NCI-H510A (cell line): ENCODE data around the gene RPL28.

Source experiments
- DNase-seq: peaks from one replicate; lab custom pipeline; 2025; lab: John Stamatoyannopoulos, UW

RPL28 gene

DNA sequence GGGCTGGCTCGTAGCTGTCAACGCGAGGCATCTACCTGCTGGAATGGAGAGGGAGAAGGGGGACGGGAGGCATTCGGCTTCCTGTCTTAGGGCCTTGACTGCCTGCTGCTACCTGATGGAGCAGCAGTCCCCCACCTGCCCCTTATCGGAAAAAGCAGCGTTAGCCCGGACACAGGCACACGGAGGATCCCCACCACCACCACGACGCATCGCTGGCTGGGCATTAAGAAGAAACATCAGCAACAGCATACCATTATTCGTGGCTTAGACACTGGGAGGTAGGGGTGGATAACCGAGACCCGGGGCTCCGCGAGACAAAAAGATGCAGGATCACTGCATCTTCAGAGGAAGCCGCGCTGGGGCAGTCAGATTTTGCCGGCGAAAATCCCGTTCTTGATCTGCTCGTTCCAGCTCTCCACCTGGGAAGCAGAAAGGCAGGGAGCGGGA lies 32.4 kb upstream of the RPL28 start:
- no peak for DNase-seq

DNA sequence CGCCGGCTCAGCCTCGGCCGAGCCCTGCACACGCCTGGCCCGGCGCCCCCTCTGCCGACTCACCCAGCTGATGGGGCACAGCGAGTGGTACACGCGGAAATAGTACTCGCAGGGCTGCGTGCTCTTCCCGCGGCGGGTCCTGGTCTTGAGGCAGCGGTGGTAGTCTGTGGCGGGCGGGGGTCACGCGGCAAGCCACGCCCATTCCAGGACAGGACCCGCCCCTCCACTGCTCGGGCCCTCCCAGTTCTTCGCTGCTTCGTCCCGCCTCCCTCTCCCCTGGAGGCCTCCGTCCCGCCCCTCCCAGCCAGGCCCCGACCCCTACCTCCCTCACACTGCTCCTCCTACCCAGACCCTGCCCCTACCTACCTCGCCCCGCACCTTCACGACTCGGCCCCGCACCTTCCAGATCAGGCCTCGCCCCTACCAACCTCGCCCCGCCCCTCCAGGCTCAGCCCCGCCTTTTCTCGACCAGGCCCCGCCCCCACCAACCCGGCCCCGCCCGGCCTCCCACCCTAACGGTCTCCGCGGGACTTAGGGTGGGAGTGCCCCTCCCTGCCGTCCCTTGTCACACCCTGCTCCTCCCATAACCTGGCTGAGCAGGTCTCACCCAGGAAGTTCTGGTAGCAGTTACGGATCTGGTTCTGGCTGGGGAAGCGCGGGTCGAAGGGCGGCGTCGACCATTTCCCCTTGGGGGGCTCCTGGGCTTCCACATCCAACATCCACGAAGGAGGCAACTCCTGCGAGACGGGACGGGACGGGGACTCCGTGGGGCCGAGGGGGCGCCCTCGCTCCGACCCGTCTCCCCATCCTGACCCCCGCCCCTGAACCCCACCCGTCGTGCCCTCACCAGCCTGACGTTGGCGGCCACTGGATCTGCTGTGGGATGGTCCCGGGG lies 31.7 kb upstream of the RPL28 start:
- no peak for DNase-seq

DNA sequence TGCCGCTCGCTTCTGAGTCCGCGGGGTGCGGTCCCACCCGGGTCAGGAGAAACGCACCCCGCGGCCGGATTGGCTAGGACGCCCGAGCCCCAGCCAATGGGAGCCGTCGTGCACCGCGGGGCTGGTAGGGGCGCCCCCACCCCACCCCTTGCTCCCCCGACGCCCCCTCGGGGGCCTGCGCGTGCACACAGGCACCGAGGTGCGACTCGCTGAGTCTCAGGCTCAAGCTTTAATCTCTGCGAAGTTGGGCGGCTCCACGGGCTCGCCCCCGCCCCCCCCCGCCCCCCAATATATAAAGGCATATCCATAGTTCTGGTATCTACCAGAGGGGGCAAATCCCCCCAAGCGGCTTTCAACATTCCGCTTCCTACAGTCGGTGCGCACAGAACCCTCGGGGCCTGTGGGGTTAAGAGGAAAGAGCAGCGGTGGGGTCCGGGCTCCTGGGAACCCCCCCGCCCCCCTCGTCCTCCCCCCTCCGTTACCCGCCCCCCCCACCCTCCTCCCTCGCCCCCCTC lies 31.0 kb upstream of the RPL28 start, which contains the start of gene COX6B2:
TSS of gene COX6B2 (minus strand) at position 22 of the 515 bp plus-strand sequence. CDS start 198 bp downstream, outside the sequence.
- no peak for DNase-seq

DNA sequence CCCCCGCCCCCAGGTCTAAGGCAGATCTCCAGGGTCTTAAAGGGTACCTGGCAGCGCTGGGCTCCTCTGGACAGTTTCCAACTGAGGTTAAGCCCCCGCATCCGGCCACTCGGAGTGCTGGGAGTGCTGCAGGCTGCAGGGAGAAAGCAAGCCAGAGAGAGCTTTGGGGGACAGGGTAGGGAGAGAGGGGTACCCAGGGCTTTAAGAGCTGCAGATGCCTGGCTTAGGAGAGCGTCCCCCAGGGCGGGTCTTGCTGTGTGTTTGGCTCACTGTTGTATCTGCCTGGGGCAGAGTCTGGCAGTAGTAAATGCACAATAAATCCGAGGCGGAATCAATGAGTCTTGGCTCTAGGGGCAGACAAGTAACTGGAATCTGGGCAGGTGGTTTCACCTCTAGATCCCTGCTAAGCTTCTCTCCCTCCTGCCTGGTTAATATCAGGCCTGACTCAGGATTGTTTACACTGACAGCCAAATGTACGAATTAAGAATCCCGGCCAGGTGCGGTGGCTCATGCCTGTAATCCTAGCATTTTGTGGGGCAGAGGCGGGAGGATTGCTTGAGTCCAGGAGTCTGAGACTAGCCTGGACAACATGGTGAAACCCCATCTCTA lies 30.4 kb upstream of the RPL28 start:
- no peak for DNase-seq

DNA sequence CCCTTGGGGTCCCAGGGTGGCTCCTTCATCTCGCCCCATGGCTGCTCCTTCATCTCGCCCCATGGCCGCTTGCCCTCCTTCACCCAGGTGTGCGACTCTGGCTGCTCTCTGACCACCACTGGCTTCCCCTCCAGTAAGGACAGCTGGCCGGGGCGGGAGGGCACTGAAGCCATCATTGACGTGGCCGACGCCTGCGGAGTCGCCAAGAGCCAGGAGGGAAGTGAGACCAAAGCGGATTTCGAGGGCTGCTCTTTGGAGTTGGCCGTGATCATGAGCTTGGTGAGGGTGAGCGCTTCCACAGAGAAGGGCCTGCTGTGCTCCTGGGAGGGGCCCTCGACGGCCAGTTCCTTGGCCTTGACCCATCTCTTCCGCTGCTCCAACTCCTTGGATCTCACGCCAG lies 27.2 kb upstream of the RPL28 start:
- no peak for DNase-seq

DNA sequence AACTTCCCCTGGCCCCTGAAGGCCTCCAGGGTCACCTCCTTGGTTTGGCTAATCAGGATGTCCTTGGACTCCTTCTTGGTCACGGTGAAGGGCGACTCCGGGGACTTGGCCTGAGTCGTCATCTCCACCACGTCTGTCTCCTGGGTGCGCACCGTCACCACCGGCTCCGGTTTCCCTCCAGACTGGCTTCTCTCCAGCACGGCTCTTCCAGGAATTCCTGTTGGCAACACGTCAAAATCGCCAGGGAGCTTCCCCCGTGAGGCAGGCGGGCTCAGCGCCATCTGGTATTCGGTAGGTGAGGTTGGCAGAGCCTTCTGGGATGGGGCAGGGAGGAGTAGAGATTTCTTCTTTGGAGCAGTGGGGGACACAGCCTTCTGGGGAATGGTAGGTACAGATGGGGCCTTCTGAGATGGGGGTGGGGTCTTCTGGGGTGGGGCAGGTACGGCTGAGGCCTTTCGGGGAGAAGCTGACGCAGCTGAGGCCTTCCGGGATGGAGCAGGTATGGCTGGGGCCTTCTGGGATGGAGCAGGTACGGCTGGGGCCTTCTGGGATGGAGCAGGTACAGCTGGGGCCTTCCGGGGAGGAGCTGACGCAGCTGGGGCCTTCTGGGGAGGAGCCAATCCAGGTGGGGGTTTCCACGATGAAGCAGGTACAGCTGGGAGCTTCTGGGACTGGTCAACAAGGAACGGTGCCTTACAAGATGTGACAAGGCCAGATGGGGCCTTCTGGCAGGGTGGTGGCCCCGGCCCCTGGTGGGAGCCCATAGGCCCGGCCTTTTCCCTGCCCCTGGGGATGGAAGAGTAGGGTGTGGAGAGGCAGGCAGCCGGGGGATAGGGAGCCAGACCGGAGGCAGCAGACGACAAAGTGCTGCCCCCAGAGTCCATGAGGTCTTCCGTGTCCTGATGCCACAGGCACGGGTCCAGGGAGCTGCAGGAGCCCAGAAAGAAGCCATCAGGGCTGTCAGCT lies 26.5 kb upstream of the RPL28 start:
- no peak for DNase-seq

DNA sequence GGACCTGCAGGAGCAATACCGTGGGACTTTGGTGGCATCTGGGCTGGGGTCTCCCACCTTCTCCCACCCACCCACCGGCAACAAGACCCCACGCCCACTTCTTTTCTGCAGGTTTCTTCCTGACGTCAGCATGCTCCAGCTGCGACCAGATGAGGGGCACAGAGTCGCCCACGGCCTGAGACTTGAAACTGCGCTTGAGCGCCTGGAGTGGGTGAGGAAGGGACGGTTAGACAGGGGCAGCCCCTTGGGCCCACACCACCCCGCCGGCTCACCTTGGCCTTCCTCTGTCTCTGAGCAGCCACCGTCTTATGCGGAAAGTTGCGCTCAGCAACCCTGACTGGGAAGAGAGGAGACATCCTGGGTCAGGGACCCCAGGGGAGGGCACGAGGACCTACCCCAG lies 24.8 kb upstream of the RPL28 start:
- DNase-seq: no peak

DNA sequence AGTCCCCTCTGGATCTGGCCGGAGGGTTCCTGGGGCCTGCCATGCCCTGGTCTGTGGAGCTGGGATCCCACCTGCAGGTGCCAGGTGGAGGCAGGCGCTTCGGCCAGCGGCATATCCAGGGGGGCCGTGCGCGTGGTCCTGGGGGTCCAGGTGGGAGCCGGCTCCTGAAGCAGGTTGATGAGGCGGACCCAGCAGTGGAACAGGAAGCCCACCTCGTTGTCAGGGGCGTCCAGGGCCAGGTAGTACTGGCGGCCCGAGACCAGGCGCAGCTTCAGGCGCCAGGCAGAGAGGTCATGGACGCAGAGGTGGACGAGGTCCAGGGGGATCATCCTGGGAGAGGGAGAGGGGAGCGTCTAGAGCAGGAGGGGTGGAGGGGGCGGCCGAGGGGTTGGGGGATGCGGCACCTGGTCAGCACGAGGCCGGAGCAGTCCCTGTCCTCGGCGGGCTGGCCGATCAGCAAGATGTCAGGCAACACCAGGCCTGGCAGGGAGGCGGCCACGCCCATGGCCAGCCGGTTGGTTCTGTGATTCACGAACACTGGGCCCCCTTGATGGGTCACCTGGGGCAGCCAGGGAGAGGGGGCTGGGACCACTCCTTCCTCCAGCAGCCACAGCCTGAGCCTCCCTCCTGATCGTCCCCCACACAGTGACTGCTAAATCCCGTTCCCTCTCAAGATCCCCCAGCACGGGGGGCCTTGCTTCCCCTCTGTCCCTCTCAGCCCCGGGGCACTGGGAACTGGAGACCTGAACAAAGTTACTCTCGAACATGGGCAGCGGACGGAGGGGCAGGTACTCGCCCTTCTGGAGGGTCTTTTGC lies 23.4 kb upstream of the RPL28 start:
- no peak for DNase-seq

DNA sequence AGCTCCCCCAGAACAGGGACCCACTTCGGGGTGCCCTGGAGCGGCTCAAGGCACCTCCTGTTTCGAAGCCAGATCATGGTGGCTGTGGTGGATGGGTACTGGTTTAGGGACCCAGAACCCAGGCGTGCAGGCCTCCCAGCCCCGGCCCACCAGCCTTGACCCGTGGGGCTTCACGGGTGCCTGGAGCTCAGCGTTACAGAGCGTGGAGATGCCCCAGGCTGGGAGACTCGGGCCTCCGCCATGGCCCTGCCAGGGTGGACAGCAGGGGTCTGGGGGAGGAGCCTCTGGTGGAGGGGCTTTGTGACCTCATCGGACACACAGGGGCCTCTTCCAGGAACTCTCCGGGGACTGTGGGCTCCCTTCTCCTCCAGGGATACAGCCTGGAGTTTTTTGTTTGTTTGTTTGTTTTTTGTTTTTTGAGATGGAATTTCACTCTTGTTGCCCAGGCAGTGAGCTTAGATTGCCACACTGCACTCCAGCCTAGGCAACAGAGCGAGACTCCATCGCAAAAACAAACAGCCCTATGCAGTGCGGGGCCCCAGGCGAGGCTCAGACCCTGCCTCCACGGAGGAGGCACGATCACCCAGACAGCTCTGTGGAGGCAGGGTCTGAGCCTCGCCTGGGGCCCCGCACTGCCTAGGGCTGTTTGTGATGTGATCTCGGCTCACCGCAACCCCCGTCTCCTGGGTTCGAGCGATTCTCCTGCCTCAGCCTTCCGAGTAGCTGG lies 22.6 kb upstream of the RPL28 start, which contains the start of gene GARIN5B:
TSS of gene GARIN5B (minus strand) at position 271 of the 727 bp plus-strand sequence. CDS start at position 77, 194 bp downstream.
- no peak for DNase-seq

DNA sequence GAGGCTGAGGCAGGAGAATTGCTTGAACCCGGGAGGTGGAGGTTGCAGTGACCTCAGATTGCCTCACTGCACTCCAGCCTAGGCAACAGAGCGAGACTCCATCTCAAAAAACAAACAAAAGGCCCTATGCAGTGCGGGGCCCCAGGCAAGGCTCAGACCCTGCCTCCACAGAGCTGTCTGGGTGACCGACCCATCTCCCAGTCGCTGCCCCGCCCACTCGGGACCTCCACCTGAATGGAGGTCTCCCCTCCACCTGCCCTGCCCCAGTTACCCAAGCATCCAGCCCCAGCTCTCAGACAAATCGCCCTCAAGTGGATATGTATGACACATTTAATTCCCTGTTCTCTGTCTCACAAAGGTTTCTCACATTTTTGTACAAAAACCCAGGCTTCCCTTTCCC lies 20.5 kb upstream of the RPL28 start:
- DNase-seq: no peak

DNA sequence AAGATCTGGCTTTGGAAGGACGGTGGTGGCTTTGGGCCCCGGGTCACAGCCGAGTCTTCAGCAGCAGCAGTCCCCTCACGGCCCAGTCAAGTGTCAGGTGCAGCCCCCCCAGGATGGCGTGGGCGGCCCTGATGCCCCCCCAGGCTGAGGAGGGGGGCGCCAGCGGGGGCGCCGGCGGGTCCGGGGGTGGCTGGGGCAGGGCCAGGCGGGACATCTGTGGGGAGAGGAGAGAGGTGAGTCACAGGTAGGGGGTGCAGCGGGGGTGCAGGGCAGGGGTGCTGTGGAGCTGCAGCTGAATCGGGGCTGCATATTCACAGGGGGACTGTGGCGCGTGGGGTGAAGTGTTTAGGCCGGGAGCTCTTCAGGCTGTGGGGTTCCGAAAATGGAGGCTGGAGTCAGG lies 19.8 kb upstream of the RPL28 start:
- no peak for DNase-seq

DNA sequence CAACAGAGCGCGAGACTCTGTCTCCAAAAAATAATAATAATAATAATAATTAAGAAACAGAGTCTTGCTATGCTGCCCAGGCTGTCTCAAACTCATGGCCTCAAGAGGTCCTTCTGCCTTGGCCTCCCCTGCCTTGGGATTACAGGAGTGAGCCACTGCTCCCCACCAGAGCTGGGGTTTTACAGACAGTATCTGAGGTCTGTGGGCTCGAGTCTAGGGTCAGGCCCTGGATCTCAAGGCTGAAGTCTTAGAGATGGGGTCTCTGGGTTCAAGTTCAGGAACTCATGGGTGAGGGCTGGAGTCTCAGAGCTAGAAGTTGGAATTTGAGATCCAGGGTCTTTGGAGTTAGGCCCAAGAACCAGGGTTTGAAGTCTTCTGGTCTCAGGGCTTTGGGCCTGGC lies 18.9 kb upstream of the RPL28 start:
- DNase-seq: no peak

DNA sequence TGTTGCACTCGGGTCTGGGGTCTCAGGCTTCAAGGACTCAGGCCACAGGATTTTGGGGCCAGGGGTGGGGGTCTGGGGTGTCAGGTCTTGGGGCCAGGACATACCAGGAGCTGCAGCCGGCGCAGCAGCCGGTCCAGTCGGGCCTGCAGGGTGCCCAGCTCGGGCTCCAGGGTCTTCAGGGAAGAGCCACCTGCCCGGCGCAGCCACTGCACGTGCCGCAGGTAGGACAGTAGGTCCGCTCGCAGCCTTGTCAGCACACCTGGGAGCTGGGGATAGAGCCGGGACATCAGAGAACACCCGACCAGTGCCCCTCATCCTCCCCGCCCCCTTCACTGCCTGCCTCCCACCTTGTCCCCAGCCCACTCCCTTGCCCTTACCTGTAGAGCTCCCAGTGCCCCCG lies 17.6 kb upstream of the RPL28 start:
- no peak for DNase-seq

DNA sequence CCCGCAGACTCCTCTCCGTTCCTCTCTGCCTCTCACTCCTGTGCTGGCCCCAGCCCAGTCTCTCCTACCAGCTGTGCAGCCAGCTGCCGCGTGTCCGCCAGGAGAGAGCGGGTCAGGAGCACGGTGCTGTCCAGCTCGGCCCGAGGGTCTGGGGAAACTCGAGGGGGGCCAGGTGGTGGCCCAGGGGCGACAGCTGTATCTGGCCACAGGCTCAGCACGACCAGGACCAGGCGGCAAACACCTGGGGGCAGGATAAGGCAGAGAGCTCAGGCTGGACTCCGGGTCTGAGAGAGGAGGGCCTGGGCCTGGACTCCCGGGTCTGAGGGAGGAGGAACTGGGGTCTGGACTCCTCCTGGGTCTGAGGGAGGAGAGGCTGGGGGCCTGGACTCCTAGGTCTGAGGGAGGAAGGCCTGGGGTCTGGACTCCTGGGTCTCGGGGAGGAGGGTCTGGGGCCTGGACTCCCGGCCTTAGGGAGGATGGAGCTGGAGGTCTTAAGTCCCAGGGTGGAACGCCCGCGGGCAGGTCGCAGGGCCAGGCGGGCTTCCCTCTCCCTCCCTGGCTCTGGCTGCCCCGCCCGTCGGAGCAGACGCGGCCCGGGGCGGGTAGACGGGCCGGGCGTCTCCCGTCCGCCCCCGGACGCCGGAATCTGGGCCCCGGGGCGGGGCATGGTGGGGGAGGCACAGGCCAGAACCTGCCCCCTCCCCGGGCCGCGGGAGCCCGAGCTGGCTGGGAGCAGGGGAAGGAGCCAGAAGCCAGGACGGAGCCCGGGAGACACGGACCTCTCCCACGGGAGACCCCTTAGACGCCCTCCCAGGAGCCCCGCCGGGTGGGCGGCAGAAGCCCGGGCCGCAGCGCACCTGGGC lies 16.8 kb upstream of the RPL28 start:
- no peak for DNase-seq

DNA sequence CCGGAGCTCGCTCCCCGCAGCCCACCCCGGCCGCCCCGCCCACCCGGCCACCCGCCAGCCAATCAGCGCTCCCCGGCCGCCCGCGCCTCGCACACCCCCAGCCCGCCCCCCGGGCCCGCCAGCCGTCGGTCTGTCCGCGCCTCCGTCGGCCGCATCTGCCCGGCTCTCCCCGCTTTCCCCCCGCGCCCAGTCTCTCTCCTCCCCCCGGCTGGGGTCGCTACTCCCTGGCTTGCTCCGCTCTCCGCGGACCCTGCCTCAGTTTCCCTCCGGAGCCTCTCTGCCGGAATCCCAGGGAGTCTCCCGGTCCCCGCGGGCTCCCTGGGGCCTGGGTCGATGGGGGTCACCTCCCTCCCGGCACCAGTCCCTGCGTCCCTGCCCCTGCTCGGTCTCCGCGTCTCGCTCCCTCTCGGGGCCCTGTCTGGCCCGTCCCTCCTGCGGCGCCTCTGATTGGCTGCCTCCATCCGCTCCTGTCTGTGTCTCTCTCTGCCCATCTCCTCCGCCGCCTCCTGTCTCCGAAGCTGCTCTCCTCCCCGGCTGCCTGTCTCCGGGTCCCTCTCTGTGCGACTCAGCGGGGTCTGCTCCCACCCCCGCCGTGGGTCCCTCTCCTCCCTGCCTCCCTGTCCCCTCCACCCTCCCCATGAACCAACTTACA lies 16.0 kb upstream of the RPL28 start:
- DNase-seq: peak; percentile 35

DNA sequence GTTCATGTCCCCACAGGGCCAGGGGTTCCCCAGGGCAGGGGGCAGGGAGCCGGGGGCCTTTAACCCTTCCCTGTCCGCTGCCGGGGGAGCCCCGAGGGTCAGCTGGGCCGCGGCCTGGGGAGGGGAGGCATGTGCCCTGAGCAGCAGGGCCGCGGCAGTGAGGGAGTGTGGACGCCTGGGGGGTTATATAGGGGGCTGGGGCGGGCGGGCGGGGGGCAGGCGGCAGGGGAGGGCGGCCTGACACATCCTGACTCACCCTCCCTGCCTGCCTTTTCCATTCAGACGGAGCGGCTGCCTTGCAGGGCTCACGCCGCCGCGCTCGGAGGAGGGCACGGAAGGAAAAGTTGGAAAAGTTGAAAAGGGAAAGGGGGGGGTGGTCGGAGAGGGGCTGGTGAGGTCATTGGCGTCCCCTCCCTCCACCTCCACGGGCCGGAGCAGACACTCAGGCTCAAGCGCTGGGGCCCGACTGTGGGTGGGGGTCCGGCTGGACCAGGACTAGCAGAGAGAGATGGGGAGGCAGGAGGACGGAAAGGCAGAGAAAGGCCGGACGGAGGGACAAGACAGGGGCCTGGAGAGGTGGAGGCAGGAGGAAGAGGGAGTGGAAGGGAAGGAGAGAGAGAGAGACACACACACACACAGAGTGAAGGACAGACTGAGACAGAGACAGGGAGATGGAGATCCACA lies 15.3 kb upstream of the RPL28 start, which contains the start of gene IL11:
TSS of gene IL11 (minus strand) at position 159 of the 684 bp plus-strand sequence. CDS start at position 6, 153 bp downstream.
- DNase-seq: no peak

DNA sequence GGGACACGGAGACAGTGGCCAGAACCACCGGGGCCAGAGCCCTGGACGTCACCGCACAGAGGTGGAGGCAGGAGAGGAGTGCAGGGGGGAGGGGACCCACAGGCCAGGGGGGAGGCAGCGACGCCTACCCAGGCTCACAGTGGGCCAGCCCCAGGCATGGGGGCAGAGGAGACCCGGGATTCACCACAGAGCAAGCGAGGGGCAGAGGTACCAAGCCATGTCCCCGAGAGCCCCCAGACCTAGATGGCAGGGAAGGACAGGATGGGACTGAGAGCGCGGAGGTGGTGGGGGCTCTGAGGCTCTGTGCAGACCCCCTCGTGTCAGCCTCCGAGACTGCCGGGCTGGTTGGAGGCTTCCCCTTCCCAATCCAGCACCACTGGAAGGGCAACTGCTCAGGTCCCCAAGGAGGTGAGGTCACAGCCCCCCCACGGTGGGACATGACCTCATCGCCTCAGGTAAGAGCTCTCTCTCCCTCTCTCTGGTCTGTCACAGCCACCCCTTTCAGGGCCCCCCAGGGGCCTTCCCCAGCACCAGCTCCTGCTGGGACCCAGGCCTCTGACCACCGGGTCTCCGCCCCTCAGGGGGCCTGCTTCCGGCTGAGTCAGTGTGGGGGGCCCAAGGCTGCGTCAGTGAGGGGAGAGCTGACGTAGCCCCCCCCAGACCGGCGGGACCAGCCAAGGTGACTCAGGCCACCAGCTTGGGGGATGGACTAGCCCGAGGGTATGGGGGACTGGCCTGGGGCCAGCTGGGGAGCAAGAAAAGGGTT lies 13.2 kb upstream of the RPL28 start:
- DNase-seq: no peak
